GM10847 (cell line): ENCODE data around the gene RHBDD1.

ENCODE experiments used
- POLR2A ChIP-seq: IDR thresholded peaks from 2 replicates; pipeline ENCODE4 v1.6.1; 2011; ENCODE audit not compliant: insufficient read length; ENCODE audit errors: extremely low read depth

The RHBDD1 gene

DNA sequence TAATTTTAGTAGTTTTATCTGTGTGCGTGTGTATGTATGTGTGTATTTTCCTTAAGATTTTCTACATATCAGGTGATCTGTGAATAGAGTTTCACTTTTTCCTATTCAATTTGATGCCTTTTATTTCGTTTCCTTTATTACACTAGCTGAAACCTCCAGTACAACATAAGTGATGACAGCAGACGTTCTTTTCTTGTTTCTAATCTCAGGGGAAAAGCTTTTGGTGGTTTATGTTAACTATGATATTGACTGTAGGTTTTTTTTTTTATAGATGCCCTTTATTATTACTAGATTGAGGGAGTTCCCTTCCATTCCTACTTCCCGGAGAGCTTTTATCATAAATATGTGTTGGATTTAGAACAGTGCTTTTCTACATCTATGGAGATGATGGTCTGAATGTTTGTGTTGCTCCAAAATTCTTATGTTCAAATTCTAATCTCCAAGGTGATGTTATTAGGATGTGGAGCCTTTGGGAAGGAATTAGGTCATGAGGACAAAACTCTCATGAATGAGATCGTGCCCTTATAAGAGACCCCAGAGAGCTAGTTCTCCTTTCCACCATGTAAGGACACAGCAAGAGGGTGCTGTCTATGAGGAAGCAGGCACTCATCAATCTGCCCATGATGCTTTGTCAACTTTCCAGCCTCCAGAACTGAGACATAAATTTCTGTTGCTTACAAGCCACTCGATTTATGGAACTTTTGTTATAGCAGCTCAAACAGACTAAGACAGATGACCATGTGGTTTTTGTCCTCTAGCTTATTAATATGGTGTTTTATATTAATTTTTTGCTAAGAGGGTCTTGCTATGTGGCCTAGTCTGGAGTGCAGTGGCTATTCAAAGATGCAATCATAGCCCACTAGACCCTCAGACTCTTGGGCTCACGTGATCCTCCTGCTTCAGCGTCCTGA lies 5.9 kb upstream of the RHBDD1 start:
- TF ChIP-seq POLR2A = no peak

- no peak for TF ChIP-seq POLR2A
These were observed 4.6 kb upstream of the RHBDD1 start for GRCh38 chr2:226831266-226831665.

DNA sequence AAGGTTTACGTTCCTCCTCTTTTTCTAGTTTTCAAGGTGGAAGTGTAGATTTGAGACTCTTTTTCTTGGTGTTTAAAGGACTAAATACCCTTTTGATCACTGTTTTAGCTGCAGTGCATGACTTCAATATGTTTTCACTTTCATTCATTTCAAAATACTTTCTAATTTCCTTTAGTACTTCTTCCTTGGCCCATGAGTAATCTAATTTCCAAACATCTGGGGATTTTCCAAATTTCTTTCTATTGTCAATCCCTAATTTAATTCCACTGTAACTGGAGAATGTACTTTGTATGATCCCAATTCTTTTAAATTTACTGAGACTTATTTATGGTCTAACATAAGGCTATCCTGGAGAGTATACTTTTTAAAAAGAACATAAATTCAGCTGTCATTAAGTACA lies 3.8 kb upstream of the RHBDD1 start:
- TF ChIP-seq POLR2A = no peak

GRCh38 chr2:226835420-226835795 lies 446 bp upstream of the RHBDD1 start:
- no peak for TF ChIP-seq POLR2A

DNA sequence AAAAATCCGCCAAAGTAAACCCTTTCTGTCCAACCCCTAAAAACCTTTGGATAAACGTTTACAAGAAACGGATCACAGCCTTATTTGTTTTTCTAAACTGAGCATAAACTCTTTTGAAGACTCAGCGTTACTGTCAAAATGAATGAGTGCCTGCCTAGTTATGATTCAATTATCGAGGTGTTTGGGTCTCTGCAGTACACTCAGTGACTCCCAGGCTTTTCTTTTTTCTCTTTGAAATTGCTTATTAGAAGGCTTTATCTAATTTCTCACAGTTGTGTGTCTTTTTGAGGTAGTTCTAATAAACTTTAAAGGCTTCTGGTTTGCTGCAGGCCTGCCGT lies 663 bp downstream of the RHBDD1 start:
- no peak for TF ChIP-seq POLR2A

DNA sequence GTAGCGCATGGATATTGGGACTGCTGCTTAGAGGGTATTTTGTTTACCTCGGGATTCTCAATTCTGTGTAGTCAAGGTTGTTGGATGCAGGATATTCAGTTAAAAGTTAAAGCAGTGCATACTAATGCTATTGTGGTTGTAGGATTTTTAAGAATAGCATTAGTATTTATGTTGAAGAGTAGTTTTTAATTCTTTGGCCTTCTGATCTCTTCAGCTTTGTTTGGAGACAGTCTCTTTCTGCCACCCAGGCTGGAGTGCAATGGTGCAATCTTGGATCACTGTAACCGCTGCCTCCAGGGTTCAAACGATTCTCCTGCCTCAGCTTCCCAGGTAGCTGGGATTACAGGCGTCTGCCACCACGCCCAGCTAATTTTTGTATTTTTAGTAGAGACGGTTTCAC lies 1.5 kb downstream of the RHBDD1 start:
- TF ChIP-seq POLR2A = no peak

GRCh38 chr2:226837787-226838603 lies 2.1 kb downstream of the RHBDD1 start:
- no peak for TF ChIP-seq POLR2A

DNA sequence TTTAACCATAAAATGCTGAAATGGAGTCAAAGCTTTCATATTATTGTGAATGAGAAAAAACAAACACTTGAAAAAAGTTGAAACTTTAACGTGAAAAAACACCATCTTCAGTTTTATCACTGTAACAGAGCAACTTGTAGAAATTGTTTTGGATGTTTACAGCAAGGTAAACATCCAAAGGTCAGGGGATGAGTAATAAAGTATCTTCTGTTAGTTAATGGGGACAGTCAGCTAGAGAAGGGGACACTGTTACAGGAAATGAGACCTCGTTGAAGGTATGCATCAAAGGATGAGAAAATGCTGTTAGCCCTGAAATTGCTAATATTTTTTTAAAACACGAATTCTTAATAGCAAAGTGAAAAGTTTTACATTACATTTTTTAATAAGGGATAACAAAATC lies 2.9 kb downstream of the RHBDD1 start:
- no peak for TF ChIP-seq POLR2A

GRCh38 chr2:226839161-226839560 lies 3.3 kb downstream of the RHBDD1 start:
- TF ChIP-seq POLR2A = no peak

DNA sequence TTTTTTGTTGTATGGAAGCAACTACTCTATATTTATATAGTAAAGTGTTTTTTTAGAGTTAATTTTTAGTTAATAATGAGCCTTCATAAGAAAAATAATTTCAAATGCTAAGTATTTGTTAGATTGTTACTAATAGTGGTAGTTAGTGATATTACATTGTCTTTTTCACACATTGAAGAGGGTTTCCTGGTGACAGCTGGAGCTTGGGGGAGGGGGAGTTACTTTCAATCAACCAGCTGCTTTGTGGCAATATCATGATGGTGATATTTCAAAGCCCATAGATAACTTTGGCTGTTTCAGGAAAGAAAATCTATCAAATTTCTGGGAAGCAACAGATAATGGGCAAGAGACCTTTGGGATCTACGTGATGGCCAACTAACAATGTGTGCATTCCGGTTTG lies 4.1 kb downstream of the RHBDD1 start:
- TF ChIP-seq POLR2A = no peak

DNA sequence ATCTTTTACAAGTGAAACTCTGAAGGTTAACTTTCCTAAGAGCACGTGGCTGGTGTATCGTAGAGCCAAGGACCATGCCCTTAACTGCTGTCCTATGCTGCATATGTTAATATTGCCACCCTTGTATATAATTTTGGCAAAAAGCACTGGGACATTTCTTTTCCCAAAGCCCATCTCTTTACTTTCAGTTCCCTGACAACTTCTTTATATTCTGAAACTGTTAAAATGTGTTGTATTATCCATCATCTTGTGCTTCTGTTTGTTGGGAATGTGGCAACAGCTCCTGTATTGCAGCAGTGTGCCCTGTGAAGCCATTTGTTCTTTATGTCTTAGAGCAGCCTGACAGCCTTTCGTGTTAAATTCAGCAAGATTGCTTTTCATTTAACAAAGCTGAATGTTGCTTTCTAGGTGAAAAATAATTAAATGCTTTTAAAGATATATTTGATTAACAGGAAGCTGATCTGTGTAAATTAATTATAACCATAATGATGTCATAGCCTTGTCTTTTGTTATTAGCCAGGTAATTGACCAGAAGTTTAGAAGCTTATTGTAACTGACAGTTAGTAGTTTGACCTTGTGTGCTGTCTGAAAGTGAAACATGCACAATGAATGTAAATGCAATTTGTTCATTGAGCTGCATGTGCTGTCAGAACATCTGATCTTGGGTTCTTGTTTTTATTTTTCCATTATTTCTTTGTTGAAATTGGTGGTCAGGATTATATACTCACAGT lies 9.7 kb downstream of the RHBDD1 start:
- no peak for TF ChIP-seq POLR2A

GRCh38 chr2:226847090-226847489 lies 11.2 kb downstream of the RHBDD1 start:
- TF ChIP-seq POLR2A = no peak

- no peak for TF ChIP-seq POLR2A
These were observed 11.7 kb downstream of the RHBDD1 start for GRCh38 chr2:226847511-226847910.

GRCh38 chr2:226849349-226849748 lies 13.5 kb downstream of the RHBDD1 start:
- no peak for TF ChIP-seq POLR2A

DNA sequence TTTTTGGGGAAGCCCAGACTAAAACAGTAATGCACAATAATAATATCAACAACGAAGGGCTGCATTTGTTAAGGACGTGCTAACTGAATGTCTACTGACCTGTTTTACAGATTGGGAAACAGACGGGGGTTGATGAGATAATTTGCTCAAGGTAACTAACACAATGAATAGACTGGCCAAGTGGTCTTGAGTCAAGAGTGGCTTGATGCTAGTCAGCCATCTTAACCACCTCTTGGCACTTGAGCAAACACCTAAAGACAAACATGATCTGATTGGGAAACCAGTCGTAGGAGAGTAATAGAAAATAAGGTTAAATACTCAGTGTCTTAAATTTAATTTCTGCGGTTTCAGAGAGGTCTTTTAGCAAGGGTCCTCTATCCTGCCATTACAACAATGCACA lies 14.2 kb downstream of the RHBDD1 start:
- TF ChIP-seq POLR2A = no peak

GRCh38 chr2:226855787-226856186 lies 19.9 kb downstream of the RHBDD1 start:
- no peak for TF ChIP-seq POLR2A

GRCh38 chr2:226860087-226860486 lies 24.2 kb downstream of the RHBDD1 start:
- no peak for TF ChIP-seq POLR2A
